B cell (primary cell): ENCODE results near the gene DPH6. TPM values are rescaled to one million over a fixed set of nuclear protein-coding genes. Genes with fewer than 3 reads are reported as not detected.

Source experiments
- ATAC-seq: fragments of 200-7000 bp; cut with Tn5 transposase; one replicate; pipeline ENCODE4 v1.10.0; 2021; ENCODE audit warnings: low read depth, mild to moderate bottlenecking, moderate number of reproducible peaks, moderate library complexity
- CTCF ChIA-PET: fragments of 350-600 bp; sonication (Branson Sonifier 250); formaldehyde crosslinking; loops from one replicate; lab custom pipeline; 2021; ENCODE audit warnings: antibody characterized with exemption, inconsistent platforms; lab: Charles Lee
- POLR2A ChIA-PET: fragments of 350-600 bp; sonication (Branson Sonifier 250); formaldehyde crosslinking; loops from one replicate; lab custom pipeline; 2021; ENCODE audit warnings: antibody characterized with exemption; lab: Charles Lee
- DNase-seq: peaks from one replicate; pipeline ENCODE4 v3.0.0; 2013
- H2AFZ ChIP-seq: 2 replicates; pipeline ENCODE4 v1.6.1; 2012; ENCODE audit warnings: mild to moderate bottlenecking, low read depth, low read length; ENCODE audit not compliant: insufficient read depth, poor library complexity, severe bottlenecking
- H3K27ac ChIP-seq, 2 donors: 1 replicate in 1 of 2; 2 replicates in 1 of 2; pipeline ENCODE4 v1.5.1; 2012 to 2013; ENCODE audit warnings: low read length in 2 of 2, mild to moderate bottlenecking in 2 of 2, moderate library complexity in 1 of 2
- H3K27me3 ChIP-seq, 4 experiments: fragments of 200-600 bp in 1 of 4; sonication (generic) in 1 of 4; replicated peaks in 1 of 4; 1 replicate in 2 of 4; 2 replicates in 2 of 4; pipeline versions ENCODE4 v1.6.1 to v1.7.0; 2013 to 2016; ENCODE audit warnings: low read length in 3 of 4, mild to moderate bottlenecking in 2 of 4, mixed read lengths in 1 of 4, moderate library complexity in 1 of 4; ENCODE audit not compliant: insufficient read depth in 4 of 4, control insufficient read depth in 3 of 4; ENCODE audit errors: control extremely low read depth in 1 of 4
- H3K36me3 ChIP-seq, 2 experiments: replicated peaks in 1 of 2; 1 replicate in 1 of 2; 2 replicates in 1 of 2; pipeline versions ENCODE4 v1.6.1 to v1.7.1; 2013; ENCODE audit warnings: low read length in 1 of 2; ENCODE audit not compliant: insufficient read depth in 2 of 2, control insufficient read depth in 1 of 2; ENCODE audit errors: control extremely low read depth in 1 of 2, extremely low read depth in 1 of 2
- H3K4me1 ChIP-seq, 2 donors: fragments of 200-600 bp in 1 of 2; sonication (generic) in 1 of 2; 1 replicate in 1 of 2; 2 replicates in 1 of 2; pipeline versions ENCODE4 v1.5.1 to v1.6.1; 2013 to 2017; ENCODE audit warnings: low read length in 2 of 2; ENCODE audit not compliant: control insufficient read depth in 2 of 2, insufficient read depth in 2 of 2
- H3K4me2 ChIP-seq: replicated peaks from 2 replicates; pipeline ENCODE3; 2012; ENCODE audit warnings: mild to moderate bottlenecking, low read depth, low read length; ENCODE audit not compliant: poor library complexity, severe bottlenecking
- H3K4me3 ChIP-seq, 5 experiments: fragments of 200-600 bp in 1 of 5; sonication (generic) in 1 of 5; 1 replicate in 3 of 5; 2 replicates in 2 of 5; pipeline versions ENCODE4 v1.5.1 to v1.7.0; 2011 to 2016; ENCODE audit warnings: low read length in 4 of 5, mild to moderate bottlenecking in 4 of 5, low read depth in 2 of 5, control low read depth in 1 of 5, moderate library complexity in 1 of 5; ENCODE audit not compliant: insufficient read depth in 1 of 5; ENCODE audit errors: control extremely low read depth in 1 of 5, extremely low read depth in 1 of 5
- H3K79me2 ChIP-seq: fragments of 200-600 bp; sonication (generic); one replicate; pipeline ENCODE4 v1.6.0; 2016; ENCODE audit warnings: low read length; ENCODE audit not compliant: control insufficient read depth, insufficient read depth
- H3K9ac ChIP-seq: fragments of 200-600 bp; sonication (generic); 2 replicates; pipeline ENCODE4 v1.6.1; 2017; ENCODE audit warnings: mild to moderate bottlenecking, low read length, moderate library complexity
- H3K9me3 ChIP-seq, 3 donors: one replicate each; pipeline versions ENCODE4 v1.6.1 to v1.7.1; 2013; ENCODE audit warnings: low read length in 2 of 3; ENCODE audit not compliant: control insufficient read depth in 2 of 3, insufficient read depth in 1 of 3; ENCODE audit errors: control extremely low read depth in 1 of 3
- H4K20me1 ChIP-seq: 2 replicates; pipeline ENCODE4 v1.6.0; 2012; ENCODE audit warnings: mild to moderate bottlenecking, low read length; ENCODE audit not compliant: insufficient read depth, control insufficient read depth, poor library complexity, severe bottlenecking
- H3K27ac Mint-ChIP-seq: one replicate; pipeline ENCODE4 v1.8.0; 2021; ENCODE audit warnings: mixed read lengths
- H3K27me3 Mint-ChIP-seq: one replicate; pipeline ENCODE4 v1.8.0; 2021; ENCODE audit warnings: mixed read lengths
- H3K4me1 Mint-ChIP-seq: one replicate; pipeline ENCODE4 v1.8.0; 2021; ENCODE audit warnings: mixed read lengths
- H3K4me3 Mint-ChIP-seq: one replicate; pipeline ENCODE4 v1.8.0; 2021; ENCODE audit warnings: mixed read lengths
- H3K9me3 Mint-ChIP-seq: one replicate; pipeline ENCODE4 v1.8.0; 2022; ENCODE audit warnings: mixed read lengths; ENCODE audit not compliant: insufficient read depth
- EZH2 ChIP-seq: IDR thresholded peaks from 2 replicates; pipeline ENCODE4 v1.6.1; 2012; ENCODE audit warnings: borderline replicate concordance, low read depth, mild to moderate bottlenecking, moderate library complexity, low read length; ENCODE audit not compliant: insufficient read depth, poor library complexity, severe bottlenecking
- WGBS: methylation state at CpG from one replicate; pipeline ENCODE4 v1.1.5; 2013; ENCODE audit warnings: missing lambda C conversion rate; ENCODE audit not compliant: insufficient coverage; 5-methylcytosine and 5-hydroxymethylcytosine counted together
- intact Hi-C: fragments of 100-400 bp; cut with micrococcal nuclease; formaldehyde crosslinking; loops from one replicate; pipeline ENCODE4 v1.10.0; 2022
- polyA plus RNA-seq: library from polyadenylated mRNA; depleted of rRNA; stranded (reverse); fragments of >200 nt; gene quantifications from 2 replicates; pipeline ENCODE4 v1.2.3, GENCODE V29; 2012
- total RNA-seq, 2 donors: library from RNA; stranded (reverse); fragments of 120-200 nt in 1 of 2; gene quantifications; 1 replicate in 1 of 2; 2 replicates in 1 of 2; pipeline versions ENCODE4 v1.2.3 to v1.2.4, GENCODE V29; 2013 to 2022
- TF ChIP-seq, protein P1 (sequence below): fragments of 200-600 bp; IDR thresholded peaks from one replicate; pipeline ENCODE4 v1.8.0; 2022; ENCODE audit warnings: antibody characterized with exemption, mild to moderate bottlenecking

Gene DPH6
- total and polyA plus RNA-seq, 2 donors (not counting 1 experiment from before 2014, with no cell fraction given), result 5.4 to 13.3 TPM

DNA sequence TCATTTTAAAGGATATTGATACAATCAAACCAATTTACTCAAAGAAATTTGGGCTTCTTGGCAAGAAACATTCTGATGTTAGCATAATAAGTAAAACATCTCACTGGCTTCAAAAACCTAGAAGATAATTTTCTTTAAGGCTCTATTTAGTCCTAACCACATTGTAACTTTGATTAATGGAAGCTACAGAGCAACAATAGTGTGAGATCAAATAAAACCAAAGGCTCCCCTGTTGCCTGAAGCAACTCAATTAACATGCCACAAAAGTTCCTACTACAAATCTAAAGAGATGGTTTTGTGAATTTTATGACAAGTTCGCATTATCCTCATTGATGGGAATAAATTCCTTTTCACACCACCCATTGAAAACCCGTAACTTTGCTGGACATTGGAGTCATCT lies 5.9 kb downstream of the DPH6 start:
- Histone ChIP-seq H4K20me1 (no peaks in the 10 kb centered on the region), H3K4me3 (no peak overlapping the region), H3K27me3 (no peaks in the 10 kb centered on the region), H3K9me3 (no peaks in the 10 kb centered on the region), H3K4me2 (no peak overlapping the region), H3K9ac (no peak overlapping the region), H3K4me1 (peaks cover 2 to 4% of the 10 kb centered on the region in 2 donors), H2AFZ (no peak overlapping the region), H3K79me2 (peaks cover 3% of the 10 kb centered on the region), H3K27ac (no peak overlapping the region), H3K36me3 (peaks cover 4 to 6% of the 10 kb centered on the region in 2 experiments)
- DNase-seq, result no peak
- no peak overlapping the region for H3K27ac Mint-ChIP-seq
- no peaks in the 10 kb centered on the region for H3K9me3 Mint-ChIP-seq
- intact Hi-C loops, result no loop called here
- peaks cover 4% of the 10 kb centered on the region for H3K4me1 Mint-ChIP-seq
- no peaks in the 10 kb centered on the region for H3K27me3 Mint-ChIP-seq
- no peak for TF ChIP-seq EZH2
- TF ChIP-seq, protein P1, sequence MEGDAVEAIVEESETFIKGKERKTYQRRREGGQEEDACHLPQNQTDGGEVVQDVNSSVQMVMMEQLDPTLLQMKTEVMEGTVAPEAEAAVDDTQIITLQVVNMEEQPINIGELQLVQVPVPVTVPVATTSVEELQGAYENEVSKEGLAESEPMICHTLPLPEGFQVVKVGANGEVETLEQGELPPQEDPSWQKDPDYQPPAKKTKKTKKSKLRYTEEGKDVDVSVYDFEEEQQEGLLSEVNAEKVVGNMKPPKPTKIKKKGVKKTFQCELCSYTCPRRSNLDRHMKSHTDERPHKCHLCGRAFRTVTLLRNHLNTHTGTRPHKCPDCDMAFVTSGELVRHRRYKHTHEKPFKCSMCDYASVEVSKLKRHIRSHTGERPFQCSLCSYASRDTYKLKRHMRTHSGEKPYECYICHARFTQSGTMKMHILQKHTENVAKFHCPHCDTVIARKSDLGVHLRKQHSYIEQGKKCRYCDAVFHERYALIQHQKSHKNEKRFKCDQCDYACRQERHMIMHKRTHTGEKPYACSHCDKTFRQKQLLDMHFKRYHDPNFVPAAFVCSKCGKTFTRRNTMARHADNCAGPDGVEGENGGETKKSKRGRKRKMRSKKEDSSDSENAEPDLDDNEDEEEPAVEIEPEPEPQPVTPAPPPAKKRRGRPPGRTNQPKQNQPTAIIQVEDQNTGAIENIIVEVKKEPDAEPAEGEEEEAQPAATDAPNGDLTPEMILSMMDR, result no peak
- ChIA-PET CTCF (no interaction called here), POLR2A (no interaction called here)
- H3K4me3 Mint-ChIP-seq, result no peak overlapping the region
- no CpG with 5 or more reads among the region's 2 CpGs for WGBS
- no peak for ATAC-seq

DNA sequence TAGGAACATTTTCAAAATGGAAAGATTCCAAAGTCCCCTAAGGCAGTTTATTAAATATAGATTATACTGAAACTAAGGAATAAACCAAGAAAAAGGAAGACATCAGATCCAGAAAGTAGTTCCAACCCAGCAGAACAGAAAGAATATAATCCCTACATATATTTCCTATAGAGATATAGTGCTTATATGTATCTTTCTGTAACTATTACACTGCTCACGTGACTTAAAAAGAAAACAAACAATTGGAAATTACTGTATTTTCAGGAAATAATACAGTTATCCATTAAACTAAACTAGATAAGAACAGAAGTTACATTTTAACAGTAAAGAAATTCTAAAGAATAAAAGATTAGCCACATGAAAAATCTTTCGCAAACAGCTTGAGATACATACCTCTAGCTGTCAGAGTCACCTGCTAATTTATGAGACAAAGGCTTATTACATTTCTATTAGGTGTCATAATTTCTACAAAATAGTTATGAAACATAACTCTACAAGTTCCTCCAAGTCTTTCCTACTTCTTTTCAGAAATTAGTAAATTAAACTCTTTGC lies 10.5 kb downstream of the DPH6 start:
- Histone ChIP-seq H3K9ac (no peak overlapping the region), H3K4me2 (no peak overlapping the region), H3K4me1 (no peaks in the 10 kb centered on the region), H3K9me3 (no peaks in the 10 kb centered on the region), H2AFZ (no peak overlapping the region), H3K27ac (no peak overlapping the region), H4K20me1 (no peaks in the 10 kb centered on the region), H3K36me3 (peaks cover 6 to 13% of the 10 kb centered on the region in 2 experiments), H3K27me3 (no peaks in the 10 kb centered on the region), H3K79me2 (no peaks in the 10 kb centered on the region), H3K4me3 (no peak overlapping the region)
- no peak overlapping the region for H3K4me3 Mint-ChIP-seq
- ATAC-seq (no peak), DNase-seq (no peak)
- ChIA-PET CTCF (no interaction called here), POLR2A (no interaction called here)
- no CpG with 5 or more reads among the region's 2 CpGs for WGBS
- intact Hi-C loops, result no loop called here
- no peak overlapping the region for H3K27ac Mint-ChIP-seq
- no peaks in the 10 kb centered on the region for H3K4me1 Mint-ChIP-seq
- H3K9me3 Mint-ChIP-seq, result no peaks in the 10 kb centered on the region
- no peak for TF ChIP-seq EZH2
- TF ChIP-seq, protein P1, result no peak
- no peaks in the 10 kb centered on the region for H3K27me3 Mint-ChIP-seq
